HG03575 (cell line): ENCODE measurements around the gene IQGAP3.
"Not testable (repeated sequence)": the region's sequence is repeated elsewhere in the genome, so short reads cannot be mapped to it uniquely, and the experiment has no call there.

Experiments used
- ATAC-seq: cut with Tn5 transposase; IDR thresholded peaks from one replicate; pipeline ENCODE4 v1.9.1; 2021; ENCODE audit not compliant: unreplicated experiment, insufficient number of reproducible peaks, low FRiP score; ENCODE audit errors: extremely low read depth

Gene IQGAP3

GRCh38 chr1:156577550-156577949 is 5.2 kb upstream of the IQGAP3 start:
- ATAC-seq: no peak

- no peak for ATAC-seq
Observed at GRCh38 chr1:156574039-156574633, 1.8 kb upstream of the IQGAP3 start.

GRCh38 chr1:156572663-156573018 is 276 bp upstream of the IQGAP3 start:
- no peak for ATAC-seq

- no peak for ATAC-seq
Observed at GRCh38 chr1:156571261-156571852, 1.0 kb downstream of the IQGAP3 start.

- ATAC-seq: no peak
Observed at GRCh38 chr1:156566436-156566835, 5.9 kb downstream of the IQGAP3 start.

GRCh38 chr1:156565519-156565918 is 6.8 kb downstream of the IQGAP3 start:
- no peak for ATAC-seq

- no peak for ATAC-seq
Observed at GRCh38 chr1:156560585-156561163, 11.7 kb downstream of the IQGAP3 start.

GRCh38 chr1:156559797-156560385 is 12.5 kb downstream of the IQGAP3 start:
- no peak for ATAC-seq

GRCh38 chr1:156559086-156559796 is 13.1 kb downstream of the IQGAP3 start:
- no peak for ATAC-seq

GRCh38 chr1:156556354-156556753 is 16.0 kb downstream of the IQGAP3 start:
- no peak for ATAC-seq

GRCh38 chr1:156555715-156556114 is 16.6 kb downstream of the IQGAP3 start:
- no peak for ATAC-seq

GRCh38 chr1:156554971-156555370 is 17.4 kb downstream of the IQGAP3 start:
- no peak for ATAC-seq

- ATAC-seq: no peak
Observed at GRCh38 chr1:156553860-156554485, 18.4 kb downstream of the IQGAP3 start.

GRCh38 chr1:156552937-156553336 is 19.4 kb downstream of the IQGAP3 start:
- not testable (repeated sequence) for ATAC-seq

GRCh38 chr1:156552518-156552917 is 19.8 kb downstream of the IQGAP3 start:
- ATAC-seq: no peak

GRCh38 chr1:156551869-156552268 is 20.5 kb downstream of the IQGAP3 start:
- no peak for ATAC-seq

- ATAC-seq: no peak
Observed at GRCh38 chr1:156551066-156551643, 21.2 kb downstream of the IQGAP3 start.

GRCh38 chr1:156550346-156550745 is 22.0 kb downstream of the IQGAP3 start:
- ATAC-seq: no peak

- no peak for ATAC-seq
Observed at GRCh38 chr1:156549831-156550230, 22.5 kb downstream of the IQGAP3 start.
